GM21515 (cell line): ENCODE results near the gene C1orf56.

Experiments used
- ATAC-seq: cut with Tn5 transposase; IDR thresholded peaks from one replicate; pipeline ENCODE4 v1.9.1; 2021; ENCODE audit not compliant: unreplicated experiment

The C1orf56 gene

GRCh38 chr1:151013518-151013917 lies 34.0 kb upstream of the C1orf56 start:
- no peak for ATAC-seq

GRCh38 chr1:151024540-151025146 lies 22.9 kb upstream of the C1orf56 start:
- ATAC-seq = no peak

GRCh38 chr1:151026460-151026859 lies 21.1 kb upstream of the C1orf56 start:
- no peak for ATAC-seq

GRCh38 chr1:151032164-151032563 lies 15.4 kb upstream of the C1orf56 start:
- ATAC-seq = no peak

- no peak for ATAC-seq
Observed at GRCh38 chr1:151035167-151035566, 12.4 kb upstream of the C1orf56 start.

GRCh38 chr1:151036356-151036755 lies 11.2 kb upstream of the C1orf56 start, which contains the start of gene BNIPL:
Gene BNIPL (plus strand): TSS chr1:151036586. CDS start chr1:151036726, 140 bp downstream.
- no peak for ATAC-seq

- ATAC-seq = no peak
Observed at GRCh38 chr1:151037032-151037431, 10.5 kb upstream of the C1orf56 start.

GRCh38 chr1:151039521-151039920 lies 8.0 kb upstream of the C1orf56 start:
- ATAC-seq = no peak

GRCh38 chr1:151043163-151043562 lies 4.4 kb upstream of the C1orf56 start:
- no peak for ATAC-seq

GRCh38 chr1:151047925-151048644 lies 534 bp downstream of the C1orf56 start:
- peak; percentile 52 for ATAC-seq

- ATAC-seq = no peak
Observed at GRCh38 chr1:151048645-151049032, 1.1 kb downstream of the C1orf56 start.

- ATAC-seq = no peak
Observed at GRCh38 chr1:151049458-151049857, 1.9 kb downstream of the C1orf56 start.

GRCh38 chr1:151050051-151050688 lies 2.6 kb downstream of the C1orf56 start:
- no peak for ATAC-seq

GRCh38 chr1:151051356-151052009 lies 3.9 kb downstream of the C1orf56 start:
- ATAC-seq = no peak

- no peak for ATAC-seq
Observed at GRCh38 chr1:151054971-151055547, 7.5 kb downstream of the C1orf56 start.

- no peak for ATAC-seq
Observed at GRCh38 chr1:151055581-151055980, 8.0 kb downstream of the C1orf56 start.

- no peak for ATAC-seq
Observed at GRCh38 chr1:151056149-151056548, 8.6 kb downstream of the C1orf56 start.

- ATAC-seq = no peak
Observed at GRCh38 chr1:151058692-151059091, 11.1 kb downstream of the C1orf56 start.

- ATAC-seq = peak; percentile 74
Observed at GRCh38 chr1:151059109-151060006, 11.8 kb downstream of the C1orf56 start, which contains the start of gene CDC42SE1. Gene CDC42SE1 (minus strand): TSS chr1:151059622. CDS start chr1:151055730, 3,892 bp downstream.

- ATAC-seq = no peak
Observed at GRCh38 chr1:151060007-151060656, 12.6 kb downstream of the C1orf56 start, which contains the start of gene MLLT11. Gene MLLT11 (plus strand): TSS chr1:151060397. CDS start chr1:151067225, 6,828 bp downstream.
